ENCODE data around the gene DGKD.
A peak's percentile ranks its signal among the peaks of the same experiment; 100 is the strongest.

DGKD gene

DNA sequence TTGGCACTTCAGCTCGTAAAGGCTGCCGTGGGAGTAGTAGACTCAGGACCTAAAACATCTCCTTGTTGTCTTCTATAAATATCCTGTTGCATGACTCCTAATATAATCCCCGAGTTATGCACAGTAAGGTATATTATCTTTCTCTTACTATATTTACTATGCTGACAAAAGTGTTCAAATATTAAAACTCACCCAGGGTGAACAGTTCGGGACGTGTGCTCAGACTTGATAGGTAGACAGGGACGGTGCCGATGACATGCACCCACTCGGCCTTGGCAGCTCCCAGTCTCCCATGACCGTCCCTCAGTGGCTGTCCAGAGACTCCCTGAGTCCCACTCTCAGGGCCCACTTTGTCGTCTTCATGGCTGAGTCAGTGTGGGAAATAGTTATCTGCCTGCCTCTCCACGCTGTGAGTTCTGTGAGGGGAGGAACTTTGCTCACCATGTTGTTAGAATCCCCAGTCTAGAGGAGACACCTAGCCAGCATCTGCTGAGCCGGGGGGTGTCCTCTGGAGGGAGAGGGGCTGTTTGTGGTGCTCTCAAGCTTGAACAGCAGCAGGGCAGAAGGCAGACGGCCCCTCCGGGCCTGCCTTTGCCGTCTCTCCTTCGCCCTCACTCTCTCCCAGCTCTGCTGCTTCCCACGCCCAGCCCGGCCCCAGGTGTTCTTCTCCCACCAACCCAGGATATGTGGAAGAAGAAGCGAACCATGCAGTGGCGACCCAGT, 75.0 kb downstream of the DGKD start:
- DNase-seq (ENCODE audit: low spot score): no peak

DNA sequence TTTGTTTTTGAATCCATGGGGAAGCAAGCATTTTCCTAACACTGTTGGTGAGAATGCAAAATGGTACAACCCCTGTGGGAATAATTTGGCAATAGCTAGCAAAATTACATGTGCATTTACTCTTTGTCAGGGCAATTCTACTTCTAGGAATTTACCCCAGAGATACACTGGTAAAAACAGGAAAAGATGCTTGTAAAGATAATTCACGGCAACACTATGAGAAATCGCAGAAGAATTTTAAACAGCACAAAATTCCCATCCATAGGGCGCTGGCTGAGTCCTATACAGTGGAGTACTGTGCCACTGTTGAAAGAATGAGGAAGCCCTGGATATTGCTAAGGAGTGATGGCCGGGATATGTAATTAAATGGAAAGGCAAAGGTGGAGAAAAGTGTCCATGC, 75.8 kb downstream of the DGKD start:
- no peak for DNase-seq (ENCODE audit: low spot score)

DNA sequence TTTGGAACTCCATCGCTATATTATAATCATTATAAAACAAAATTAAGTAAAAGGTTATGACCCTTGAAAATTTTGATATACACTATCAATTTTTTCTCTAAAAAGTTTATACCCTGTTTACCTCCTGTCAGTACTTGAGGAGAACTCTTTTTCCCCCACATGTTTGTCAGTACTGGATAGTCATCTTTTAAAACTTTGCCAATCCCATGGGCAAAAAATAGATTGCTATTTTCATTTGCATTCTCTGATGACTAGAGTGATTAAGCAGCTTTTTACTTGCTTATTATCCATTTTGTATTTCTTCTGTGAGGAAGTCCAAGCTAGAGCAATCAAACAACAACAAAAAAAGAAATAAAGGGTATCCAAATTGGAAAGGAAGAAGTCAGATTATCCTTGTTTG, 76.4 kb downstream of the DGKD start:
- DNase-seq (ENCODE audit: low spot score): no peak

DNA sequence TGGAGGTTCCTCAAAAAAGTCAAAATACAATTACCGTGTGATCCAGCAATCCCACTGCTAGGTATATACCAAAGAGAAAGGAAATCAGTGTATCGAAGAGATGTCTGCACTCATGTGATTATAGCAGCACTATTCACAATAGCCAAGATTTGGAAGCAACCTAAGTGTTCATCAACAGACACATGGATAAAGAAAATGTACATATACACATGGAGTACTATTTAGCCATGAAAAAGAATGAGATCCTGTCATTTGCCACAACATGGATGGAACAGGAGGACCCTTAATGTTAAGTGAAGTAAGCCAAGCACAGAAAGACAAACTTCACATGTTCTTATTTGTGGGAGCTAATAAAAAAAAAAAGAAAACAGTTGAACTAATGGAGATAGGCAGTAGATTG, 78.7 kb downstream of the DGKD start:
- no peak for DNase-seq (ENCODE audit: low spot score)

DNA sequence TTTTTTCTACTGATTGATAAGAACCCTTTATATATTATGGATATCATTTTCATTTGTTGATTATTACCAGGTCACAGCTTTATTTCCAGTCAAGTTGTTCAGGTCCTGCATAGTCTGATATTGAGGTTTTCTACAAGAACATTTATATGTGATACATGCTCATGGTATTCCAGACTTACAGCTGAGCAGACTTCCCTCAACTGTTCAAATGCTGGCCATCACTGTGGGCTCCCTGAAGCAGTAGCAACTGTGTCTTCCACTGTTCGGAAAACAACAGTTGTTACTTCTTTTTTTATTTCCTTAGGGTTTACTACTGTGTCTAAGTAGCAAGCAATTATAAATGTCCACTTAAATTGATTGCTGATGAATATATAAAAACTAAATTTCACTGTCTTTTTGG, 79.5 kb downstream of the DGKD start:
- DNase-seq (ENCODE audit: low spot score): no peak

DNA sequence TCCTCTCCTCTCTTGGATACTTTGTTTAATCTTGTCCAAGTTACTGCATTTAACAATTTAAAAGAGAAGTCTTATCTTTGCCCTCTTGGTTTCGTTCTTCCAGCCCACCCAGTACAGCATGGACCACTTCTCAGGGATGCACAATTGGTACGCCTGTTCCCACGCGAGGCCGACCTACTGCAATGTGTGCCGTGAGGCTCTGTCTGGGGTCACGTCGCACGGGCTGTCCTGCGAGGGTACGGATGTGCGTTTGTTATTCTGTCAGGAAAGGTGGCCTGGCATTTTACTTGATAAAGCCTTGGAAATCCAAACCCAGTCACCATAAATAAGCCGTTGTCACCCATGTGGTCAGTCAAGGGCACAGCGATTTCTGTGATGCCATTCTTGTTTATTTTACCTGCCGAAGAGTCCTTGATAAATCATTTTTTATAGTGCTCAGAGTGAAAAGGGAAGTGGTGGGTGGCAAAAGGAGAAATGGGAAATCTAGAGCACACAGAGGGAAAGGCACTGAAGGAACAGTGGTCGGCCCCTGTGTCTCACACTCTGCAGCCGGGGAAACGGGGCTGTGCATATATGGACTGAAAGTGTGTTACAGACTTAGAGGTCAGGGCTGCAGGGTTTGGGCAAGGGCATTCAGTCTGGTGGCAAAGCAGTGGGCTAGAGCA, 80.5 kb downstream of the DGKD start:
- DNase-seq (ENCODE audit: low spot score): no peak

DNA sequence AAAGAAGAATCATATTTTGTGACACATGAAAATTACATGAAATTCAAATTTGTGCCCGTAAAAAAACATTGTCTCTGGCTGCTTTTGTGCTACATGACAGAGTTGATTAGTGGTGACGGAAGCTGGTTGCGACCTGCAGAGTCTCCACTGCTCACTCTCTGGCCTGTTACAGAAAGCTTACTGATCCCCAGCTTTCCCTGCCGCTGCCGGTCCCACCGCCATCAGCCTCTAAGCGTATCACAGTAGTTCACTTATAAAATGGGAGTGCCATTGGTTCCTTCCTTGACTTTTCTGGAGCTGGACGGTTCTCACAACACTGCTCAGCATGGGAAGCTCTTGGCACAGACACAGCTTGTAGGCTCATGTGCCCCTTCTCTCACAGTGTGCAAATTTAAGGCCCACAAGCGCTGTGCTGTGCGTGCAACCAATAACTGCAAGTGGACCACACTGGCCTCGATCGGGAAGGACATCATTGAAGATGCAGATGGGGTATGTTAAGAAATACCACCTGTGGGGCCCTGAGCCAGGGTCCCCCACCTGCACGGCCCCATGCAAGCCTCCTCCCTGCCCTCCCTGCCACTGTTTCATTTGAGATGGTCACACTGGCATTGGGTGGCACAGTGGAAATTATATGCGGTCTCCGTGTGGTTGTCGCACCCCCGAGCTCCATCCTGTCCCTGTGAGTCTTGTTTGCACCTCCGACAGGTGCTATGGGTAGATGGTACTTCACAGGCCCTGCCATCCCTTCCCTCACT, 81.3 kb downstream of the DGKD start:
- no peak for DNase-seq (ENCODE audit: low spot score)

DNA sequence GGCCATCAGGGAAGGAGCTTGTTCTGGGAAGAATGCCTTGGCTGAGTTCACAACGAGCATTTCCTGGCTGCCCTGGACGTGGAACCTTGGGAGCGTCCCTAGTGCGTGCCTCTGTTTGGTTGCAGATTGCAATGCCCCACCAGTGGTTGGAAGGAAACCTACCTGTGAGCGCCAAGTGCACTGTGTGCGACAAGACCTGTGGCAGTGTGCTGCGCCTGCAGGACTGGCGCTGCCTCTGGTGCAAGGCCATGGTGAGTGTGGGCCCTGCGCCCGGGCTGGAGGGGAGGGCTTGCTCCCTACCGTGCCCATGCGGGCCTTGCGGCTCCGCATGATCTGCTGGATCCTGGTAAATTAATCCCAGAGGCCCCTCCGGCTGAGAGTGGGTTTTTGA, 81.9 kb downstream of the DGKD start:
- no peak for DNase-seq (ENCODE audit: low spot score)

DNA sequence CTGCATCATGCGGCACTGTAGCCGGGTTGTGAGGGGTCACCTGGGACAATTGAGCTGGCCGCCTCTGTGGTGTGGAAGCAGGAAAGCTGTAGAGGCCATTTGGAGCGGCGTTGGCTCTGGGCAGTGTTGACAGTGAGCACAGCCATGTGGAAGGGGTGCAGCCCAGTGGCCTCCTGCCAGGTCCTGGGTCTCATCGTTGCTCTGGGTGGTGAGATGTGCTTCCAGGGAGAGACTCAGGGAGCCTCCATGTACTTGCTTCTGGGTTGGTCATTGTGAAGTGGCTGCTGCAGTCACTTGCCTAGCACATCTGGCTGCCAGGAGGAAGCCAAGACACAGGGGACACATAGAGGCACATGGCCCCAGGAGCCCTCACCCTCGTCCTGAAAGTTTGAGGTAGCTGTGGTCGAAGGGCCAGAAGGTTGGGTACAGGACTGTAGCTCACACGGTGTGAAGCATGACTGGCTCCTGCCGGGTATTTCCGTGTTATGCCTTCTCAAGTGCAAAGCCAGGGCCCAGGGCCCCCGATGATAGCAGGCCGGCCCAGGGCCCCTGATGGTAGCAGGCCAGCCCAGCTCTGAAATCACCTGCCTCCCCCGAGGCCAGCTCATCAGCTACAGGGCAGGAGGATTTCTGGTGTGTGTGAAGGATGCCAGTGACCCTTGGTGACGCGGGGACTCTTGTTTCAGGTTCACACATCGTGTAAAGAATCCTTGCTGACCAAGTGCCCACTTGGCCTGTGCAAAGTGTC, 82.6 kb downstream of the DGKD start:
- no peak for DNase-seq (ENCODE audit: low spot score)

DNA sequence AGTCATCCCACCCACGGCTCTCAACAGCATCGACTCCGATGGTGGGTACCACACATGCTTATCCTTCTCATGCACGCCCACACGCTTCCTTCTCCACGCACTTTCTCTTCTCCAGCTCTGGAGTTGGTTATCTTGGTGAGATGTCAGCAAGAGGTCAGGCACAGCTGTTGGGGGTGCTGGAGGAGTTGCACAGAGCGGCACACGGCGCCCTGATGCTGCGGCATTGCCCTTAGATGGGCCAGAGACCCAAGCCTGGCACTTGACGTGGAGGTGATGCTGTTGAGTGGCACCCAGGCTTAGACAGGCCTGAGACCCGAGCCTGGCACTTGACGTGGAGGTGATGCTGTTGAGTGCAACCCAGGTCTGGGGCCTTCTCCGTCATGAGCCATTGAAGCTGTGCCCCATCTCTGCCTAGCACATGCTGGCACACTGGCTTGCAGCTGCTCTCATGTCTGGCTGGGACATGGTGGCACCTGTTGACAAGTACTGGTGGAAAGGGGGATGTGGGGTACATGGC, 83.2 kb downstream of the DGKD start:
- DNase-seq (ENCODE audit: low spot score): no peak

DNA sequence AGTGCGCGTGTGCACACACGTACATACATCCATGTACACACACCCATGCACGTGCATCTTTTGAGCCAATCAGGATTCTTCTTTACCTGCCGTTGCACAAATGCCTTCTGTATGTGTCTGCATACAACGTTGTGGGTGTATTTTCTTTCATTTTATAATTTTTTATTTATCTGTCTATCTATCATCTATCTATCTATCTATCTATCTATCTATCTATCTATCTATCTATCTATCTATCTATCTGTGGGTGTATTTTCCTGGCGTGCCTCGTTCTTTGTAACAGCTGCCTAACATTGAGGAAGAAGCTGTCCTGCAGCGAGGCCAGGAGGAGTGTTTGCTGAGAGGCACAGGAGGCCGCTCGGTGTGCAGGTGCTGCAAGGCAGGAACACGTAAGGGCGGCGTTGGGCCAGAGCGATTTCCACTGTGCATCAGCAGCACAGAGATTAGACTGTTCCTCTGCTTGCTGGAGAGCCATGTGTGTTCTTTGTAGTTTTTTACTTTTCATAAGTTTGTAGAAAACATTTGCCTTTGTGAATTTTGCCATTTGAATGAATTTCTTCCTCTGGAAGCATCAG, 84.4 kb downstream of the DGKD start:
- DNase-seq (ENCODE audit: low spot score): no peak

DNA sequence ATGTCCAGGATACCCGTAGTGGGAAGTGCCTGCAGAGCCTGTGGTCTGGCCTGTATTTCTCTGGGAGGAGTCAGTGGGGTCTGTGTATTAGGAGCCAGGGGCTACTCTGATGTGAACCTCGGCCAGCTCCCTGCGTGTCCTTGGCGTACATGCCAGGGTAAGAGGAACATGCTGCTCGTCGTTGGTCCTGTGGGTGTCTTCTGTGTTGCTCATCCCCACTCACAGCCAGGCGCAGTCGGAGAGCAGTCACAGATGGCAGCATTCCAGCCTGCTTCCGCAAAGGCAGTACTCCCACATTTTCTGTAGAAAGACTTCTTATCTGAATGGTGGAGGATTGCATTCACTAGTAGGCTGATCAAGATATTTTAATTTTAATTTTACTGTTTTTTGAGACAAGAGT, 84.9 kb downstream of the DGKD start:
- DNase-seq (ENCODE audit: low spot score): no peak

DNA sequence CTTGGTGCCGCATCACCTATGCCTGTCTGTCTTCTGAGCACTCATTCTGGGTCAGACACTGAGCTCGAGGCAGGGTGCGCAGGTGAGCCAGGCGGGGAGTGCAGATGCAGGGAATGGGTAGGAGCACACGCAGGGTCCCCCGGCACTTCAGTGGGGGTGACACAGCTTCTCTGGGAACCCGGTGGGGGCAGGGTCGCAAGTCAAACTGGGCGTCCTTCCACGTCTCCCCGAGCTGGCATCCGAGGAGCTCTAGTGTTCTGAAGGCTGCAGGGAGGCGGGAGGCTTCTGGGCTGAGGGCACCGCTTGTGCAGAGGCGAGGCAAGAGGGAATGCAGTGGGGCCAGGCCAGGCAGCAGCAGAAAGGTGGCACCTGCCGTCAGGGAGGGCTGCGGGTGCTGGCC, 86.0 kb downstream of the DGKD start:
- DNase-seq (ENCODE audit: low spot score): no peak

DNA sequence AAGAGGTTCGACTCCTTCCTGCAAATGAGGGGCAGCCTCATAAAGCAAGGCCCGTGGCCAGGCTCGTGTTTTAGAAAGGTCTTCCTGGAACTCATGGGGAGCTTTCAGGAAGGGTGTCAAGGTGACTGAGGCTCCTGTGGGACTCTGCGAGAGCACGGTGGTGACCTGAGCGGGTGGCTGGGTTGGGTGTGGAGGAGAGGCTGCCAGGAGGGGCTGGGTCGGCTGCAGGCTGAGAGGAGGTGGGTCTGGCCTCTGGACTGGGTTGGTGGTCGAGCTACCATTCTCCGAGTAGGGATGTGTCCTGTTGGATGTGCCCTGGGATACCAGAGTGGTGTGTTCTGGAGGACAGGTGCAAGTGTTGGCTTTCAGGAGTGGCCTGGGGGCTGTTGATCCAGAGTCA, 86.4 kb downstream of the DGKD start:
- no peak for DNase-seq (ENCODE audit: low spot score)

DNA sequence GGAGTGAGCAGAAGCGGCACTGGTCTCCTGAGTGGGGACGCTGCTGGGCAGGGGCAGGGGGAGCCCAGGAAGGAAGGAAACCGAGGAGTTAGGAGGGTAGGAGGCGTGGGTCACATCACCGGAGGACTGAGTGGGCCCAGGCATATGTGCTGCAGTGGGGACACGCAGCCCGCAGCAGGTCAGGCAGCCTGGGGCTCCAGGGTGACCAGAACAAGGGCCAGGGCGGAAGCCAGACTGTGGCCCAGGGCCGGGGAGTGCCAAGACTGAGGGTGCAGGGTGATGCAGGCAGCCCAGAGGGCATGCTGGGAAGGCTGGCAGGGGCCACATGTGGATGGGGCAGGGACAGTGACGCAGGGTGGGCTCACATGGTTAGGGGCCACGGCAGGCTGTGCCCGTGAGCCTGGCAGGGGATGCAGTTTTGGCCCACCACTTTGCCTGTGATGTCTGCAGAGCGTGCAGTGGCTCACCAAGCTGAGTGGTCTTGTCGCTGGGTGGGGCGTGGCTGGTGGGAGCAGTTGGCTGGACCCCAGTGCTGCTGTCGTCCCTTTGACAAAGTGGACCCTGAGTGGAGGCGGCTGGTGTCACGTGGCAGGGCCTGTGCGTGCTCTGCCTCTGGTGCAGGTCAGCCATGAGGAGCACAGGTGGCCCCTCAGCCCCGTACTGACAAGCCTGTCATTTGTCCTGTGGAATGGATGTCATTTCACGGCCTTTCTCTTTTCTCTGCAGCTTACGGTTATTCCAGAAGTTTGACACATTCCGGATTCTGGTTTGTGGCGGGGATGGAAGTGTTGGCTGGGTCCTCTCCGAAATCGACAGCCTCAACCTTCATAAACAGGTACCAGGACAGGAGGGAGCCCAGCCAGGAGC, 87.1 kb downstream of the DGKD start:
- no peak for DNase-seq (ENCODE audit: low spot score)

DNA sequence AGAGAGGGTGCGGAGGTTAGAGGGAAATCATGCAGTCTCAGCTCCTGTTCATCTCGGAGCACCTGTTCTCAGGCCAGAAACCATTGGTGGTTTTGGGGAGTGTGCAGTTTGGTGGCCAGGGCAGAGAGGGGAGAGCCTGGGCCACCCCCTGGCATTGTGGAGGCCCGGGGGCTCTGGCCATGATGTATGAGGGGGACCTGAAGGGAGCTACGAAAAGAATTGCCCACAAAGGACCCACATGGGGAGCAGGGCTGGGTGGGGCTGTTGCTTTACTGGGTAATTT, 87.7 kb downstream of the DGKD start:
- no peak for DNase-seq (ENCODE audit: low spot score)

DNA sequence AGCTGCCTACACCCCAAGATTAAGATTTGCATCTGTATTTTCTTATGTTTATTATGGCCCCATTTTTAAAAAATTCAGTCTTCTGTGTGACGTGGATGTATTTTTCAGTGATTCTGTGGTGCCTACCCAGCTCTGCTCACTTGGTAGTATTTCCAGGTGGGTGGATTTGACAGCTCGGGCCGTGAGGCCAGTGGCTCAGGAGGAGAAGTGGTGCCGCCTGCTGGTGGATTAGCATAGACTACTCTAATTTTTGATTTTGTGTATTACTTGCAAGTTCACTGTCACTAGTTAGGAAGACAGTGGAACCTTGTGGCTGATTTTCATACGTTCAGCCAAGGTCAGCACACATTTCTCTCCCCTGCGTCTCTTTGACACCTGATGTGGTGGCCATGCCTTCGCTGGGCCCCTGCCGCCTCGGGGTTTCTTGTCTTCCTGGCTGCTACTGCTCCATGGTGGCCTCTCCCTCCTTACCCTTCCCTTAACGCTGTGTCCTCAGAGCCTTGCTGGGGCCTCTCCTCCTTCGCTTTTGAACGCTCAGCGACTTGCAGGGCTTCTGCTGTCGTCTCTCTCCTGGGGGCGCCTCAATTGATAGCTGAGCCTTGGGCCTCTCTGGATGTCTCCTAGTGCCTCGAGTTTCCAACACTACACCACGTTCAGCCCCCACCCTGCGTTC, 89.4 kb downstream of the DGKD start:
- DNase-seq (ENCODE audit: low spot score): peak; percentile 81

DNA sequence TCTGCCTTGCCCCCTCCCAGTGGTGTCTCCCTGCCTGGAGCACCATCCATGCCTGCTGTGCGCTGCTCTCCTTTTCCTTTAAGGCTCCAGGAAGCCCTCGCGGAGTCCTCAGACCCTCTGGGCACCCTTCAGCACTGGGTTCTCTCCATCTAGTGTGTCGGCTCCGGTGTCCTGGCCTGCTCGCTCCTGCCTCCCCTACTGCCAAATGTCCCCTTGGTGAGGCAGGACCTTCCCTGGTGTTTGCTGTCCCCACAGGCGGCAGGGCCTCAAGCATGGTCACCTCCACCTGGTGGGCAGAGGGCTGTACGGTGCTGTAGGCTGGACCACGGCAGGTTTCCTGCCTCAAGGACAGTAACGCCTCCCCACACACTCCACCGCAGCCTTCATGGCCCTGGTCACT, 90.2 kb downstream of the DGKD start:
- DNase-seq (ENCODE audit: low spot score): no peak

DNA sequence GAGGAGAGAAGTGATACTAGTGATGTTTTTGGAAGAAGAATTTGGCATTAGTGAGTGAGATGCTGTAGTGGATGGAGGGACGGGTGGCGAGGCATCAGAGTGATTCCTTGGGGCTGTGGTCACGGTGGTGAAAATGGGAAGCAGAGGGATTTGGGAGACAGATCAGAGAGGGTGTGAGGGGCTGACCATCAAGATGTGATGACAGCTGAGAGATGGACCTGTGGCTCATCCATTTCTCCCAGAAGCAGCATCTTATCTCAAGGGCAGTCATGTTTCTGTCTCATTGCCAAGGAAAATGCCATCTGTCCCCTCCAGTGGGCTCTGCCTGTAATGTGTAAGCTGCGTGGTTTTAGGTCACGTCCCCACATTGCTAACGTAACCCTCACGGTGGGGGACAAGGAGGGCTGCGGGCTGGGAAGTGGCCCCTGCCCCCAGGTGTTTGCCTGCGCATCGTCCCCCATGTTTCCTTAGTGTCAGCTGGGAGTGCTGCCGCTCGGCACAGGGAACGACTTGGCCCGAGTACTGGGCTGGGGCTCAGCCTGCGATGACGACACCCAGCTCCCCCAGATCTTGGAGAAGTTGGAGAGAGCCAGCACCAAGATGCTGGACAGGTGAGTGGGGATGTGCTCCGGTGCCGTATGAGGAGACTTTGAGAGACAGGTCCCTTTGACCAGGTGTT, 91.0 kb downstream of the DGKD start:
- DNase-seq (ENCODE audit: low spot score): no peak

DNA sequence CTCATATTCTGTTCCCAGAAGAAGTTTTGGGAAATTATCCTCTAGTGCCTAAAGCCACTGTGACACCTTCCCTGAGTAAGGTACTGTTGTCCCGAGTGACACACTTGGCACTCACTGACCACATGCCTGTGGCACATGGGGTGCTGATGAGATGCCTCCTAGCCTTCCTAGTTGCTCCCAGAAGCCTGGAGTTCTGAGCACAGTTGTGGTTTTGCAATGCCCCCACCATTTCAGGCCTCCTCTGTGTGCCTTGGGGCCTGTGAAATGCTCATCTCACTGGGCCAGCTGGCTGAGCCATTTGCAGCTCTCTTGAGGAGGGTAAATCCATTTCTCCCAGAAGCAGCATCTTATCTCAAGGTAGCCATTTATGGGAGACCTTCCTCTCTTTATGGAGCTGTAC, 91.8 kb downstream of the DGKD start:
- no peak for DNase-seq (ENCODE audit: low spot score)

Data from kidney tubule cell (primary cell).